Activated T-cell treated with anti-CD3 and anti-CD28 coated beads for 48 hours (primary cell): Measurements from ENCODE around the gene KIRREL1.

Experiments used
- DNase-seq: peaks from one replicate; pipeline ENCODE4 v3.0.0-alpha.2; 2020; ENCODE audit warnings: low read depth

Gene KIRREL1

DNA sequence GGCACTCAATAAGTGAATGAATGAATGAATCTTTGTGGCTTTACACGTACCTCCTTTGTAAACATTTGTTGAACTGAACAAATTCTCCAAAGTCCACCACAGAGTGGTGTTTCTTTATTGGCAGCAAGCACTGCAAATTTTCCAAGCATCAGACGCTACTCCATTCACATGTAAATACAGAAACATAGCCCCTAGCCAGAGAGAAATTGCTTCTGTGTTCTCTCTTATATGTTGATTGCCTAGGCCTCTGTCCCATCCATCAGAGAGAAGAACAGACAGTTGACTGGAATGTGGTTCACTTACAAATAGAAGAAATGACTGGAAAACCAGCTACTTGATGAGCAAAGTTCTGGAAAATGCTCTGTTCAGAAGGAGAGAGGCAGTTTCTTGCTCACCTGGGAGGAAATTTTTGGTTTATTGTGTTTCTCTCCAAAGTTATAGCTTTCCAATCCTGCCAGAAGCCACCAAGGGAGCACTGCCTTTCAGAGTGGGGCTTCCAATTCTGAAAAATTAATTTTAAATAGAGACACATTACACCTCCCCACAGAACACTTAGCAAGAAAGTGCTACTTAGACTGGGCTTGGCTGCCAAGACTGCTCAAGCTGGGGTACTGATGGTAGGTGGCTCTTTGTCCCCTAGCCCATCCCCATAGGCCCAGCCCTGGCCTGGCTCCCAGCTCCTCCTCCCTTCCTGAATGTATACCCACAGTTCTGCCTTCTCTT lies 18.1 kb upstream of the KIRREL1 start:
- no peak for DNase-seq

DNA sequence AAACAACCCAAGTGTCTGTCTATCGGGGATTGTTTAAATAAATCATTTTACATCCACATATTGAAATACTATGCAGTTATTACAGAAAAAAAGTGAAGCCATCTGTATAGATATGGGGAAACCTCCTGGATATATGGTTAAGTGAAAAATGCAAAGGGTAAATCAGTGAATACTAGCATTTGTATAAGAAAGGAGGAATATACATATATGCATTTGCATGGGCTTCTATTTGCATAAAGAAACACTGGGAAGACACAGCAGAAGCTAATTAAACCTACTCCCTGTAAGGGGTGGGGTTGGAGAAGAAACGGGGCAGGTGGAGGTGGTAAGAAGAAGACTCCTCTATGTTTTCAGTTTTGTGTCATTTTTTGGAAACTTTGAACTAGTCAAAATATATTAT lies 16.6 kb upstream of the KIRREL1 start:
- no peak for DNase-seq

DNA sequence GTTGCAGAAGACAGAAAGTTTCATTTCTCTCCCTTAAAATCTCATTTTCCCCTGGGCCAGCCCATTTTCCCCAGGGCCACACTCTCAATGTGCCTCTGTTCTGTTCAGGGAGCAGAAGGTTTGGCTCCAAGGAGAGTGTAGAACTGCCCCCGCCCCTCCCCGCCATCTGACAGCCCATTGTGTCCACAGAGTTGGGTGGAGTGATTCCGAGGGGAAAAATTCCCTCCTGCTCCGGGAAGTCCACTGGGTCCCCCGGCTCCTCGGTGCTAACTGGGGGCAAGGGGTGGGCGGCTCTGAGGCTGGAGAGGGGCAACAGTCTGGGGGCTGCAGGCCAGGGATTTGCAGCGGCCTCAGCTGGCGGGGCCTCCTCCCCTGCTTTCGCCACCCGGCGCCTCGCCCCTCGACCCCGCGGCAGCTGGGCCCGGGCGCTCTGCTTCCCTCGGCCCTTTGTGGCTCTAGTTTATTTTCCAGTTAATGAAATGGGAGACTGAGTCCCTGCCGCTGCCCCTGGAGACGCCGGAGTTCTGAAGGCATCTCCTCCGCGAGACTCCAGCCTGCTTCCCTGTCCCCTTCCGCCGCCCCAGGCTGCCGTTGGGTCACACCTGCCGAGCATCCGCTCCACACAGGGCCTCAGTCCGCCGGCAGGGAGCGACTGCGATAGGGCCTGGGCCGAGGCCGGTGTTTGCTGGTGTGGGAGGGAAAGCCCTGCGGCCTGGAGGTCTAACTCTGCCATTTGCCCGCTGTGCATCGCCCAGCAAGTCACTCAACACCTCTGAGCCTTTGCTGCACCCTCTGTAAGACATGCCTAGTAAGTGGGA lies 14.7 kb upstream of the KIRREL1 start:
- no peak for DNase-seq

DNA sequence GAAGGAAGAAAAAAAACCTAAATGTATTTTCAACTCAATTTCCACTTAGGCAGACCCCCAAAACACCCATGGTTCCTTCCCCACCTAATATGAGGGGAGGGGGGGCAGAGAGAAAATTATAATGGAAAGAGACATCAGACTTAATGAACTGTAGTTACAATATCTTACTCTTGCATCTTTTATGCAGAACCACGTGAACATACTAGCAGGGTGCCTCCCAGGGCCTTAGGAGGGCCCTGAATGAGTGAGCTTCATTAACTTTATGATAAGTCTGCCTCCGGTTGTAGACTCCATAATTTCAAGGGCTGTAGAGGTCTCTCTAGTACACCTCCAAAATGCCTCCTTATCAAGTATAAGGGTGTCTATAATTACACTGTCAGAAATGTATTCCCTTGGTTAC lies 11.3 kb upstream of the KIRREL1 start:
- DNase-seq = no peak

DNA sequence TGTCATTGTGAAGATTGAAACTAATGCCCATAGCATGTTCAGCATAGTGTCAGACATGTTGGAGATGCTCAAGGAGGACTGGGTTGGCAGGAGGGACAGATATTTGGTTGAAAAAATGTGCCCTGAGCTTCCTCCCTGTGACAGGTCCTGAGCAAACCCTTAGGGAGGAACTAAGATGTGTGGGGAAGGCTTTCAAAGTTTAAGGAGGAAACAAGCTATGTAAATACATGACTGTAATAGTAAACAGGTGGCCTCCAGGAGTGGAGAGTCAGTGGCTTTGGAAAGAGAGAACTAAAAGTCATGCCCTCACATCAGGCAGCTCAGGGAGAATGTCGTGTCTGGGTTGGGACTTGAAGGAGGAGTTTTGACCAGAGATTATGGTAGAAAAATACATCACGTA lies 9.7 kb upstream of the KIRREL1 start:
- no peak for DNase-seq

DNA sequence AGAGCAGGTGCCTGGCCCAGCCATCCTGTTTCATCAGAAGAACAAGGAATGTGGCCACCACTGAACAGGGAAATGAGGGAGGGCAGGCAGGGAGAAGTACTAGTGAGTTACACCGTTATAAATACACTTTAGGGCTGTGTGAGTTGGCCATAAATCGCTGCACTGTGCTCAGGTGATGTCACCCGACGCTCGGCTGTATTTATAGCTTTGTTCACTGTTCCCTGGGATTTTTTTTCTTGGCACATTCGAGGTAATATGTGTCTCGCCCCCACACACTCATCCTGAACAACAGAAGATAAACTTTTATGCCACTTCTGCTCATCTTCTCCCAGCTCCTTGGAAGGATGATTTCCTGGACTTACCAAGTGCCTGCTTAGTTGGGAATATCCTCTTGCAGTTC lies 9.0 kb upstream of the KIRREL1 start:
- no peak for DNase-seq

DNA sequence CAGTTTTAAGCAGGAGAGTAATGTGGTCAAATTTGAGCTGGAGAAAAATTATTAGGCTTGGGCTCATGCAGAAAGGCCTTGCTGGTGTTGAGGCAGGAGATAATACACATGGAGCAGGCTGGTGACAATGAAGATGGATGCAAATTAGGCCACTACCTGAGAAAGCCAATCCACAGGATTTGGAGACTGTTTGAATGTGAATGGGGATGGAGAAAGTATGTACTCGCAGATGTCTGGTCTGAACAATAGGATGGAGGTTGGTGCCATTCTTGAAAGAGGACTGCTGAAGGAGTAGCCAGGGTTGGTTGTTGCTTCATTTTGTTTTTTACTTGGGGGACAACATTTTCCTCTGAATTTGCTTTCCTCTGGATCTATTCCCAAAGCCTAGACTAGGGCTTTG lies 8.0 kb upstream of the KIRREL1 start:
- no peak for DNase-seq

DNA sequence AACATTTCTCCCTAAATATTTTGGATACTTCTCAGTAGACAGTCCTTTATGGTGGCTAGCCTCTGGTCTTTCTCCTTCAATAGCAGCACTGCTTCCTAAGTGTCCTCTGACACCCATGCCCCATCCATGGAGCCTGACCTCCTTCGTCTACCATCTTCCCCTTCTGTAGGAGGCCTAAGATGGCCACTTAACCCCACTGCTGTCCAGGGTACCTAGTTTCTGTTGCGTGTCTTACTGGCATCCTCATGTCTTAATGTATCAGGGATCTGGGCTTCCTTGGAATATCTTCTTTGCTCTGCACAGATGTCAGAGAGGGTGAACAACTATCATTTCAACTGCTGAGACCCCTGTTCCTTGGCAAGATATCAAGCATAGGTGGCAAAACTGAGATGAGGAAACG lies 5.4 kb upstream of the KIRREL1 start:
- DNase-seq = no peak

DNA sequence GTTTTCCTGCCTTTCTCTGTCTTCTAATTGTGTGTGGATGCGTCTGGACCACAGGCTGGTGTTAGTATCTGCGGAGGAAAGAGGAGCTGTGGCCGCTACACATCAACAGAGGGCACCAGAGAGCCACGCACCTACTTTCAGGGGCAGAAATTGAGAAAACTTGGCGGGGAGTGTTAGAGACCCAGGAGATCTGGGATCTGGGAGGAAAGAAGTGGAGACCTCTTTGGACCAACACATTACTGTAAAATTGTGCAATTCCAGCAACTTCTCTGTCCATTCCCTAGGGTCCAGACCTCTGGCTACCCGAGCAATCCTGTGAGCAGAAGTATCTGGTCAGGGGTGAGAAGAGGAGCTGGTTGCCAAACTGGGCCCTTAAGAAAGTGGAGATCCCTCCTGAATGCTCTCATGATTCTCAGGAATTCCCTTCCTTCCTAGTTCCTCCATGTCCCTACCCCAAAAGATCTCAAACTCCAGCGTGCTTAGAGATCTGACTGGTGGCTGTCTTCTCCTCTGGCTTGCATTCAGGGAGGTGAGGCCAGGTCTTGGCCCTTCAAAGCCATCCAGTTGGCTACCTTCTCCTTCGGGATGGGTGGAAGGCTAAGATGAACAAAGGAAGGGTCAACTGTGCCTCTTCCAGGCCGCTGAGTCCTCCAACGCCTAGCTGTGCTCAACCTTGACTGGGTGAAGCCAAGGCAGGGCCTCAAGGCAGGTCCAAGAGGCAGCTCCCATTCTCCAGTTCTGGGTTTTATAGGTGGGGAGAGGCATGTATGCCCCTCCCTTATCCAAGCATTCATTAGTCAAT lies 1.2 kb upstream of the KIRREL1 start:
- peak; percentile 27 for DNase-seq

DNA sequence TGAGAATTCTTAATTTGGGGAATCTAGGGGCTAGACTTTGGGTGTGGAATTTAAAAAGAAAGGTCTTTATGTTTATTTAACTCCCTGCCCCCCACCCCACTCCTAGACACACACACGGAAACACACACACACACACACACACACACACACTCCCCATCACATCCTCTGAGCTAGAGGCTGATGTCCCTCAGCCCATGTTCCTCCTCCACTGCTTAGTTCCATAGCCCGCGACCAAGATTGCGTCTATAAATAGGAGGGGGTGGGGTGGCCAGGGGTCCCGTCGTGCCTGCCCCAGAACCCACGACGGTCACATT lies 655 bp upstream of the KIRREL1 start:
- DNase-seq = no peak

DNA sequence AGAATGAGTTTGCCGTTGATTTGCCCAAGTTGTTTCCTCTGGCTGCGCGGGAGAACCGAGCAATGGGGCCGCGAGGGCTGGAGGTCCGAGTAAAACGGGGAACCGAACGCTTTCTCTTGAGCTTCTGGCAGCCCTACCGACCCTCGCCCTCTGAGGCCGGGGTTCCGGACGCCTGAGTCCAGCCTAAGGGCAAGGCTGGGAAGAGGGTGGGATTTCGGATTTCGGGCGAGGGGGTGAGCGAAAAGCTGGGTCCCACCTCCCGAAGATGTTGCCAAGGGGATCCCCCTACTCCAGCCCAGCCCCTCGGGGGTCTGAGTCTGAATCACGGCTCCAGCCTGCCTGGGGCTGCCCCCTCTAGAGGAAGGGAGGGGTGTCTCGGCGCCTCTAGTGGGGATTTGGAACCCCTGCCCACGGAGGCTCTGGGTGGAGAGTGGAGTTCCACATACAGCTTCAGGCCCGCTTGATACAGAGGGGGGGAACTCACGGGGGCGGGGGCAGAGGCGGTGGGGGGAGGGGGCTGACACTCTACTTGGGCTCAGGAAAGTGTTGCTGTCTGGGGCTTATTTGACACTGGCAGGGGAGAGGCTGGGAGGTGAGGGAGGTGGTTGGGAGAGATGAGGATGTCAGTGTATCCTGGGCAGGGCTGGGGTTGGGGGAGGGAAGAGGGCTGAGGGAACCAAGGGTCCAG lies 617 bp downstream of the KIRREL1 start:
- no peak for DNase-seq

DNA sequence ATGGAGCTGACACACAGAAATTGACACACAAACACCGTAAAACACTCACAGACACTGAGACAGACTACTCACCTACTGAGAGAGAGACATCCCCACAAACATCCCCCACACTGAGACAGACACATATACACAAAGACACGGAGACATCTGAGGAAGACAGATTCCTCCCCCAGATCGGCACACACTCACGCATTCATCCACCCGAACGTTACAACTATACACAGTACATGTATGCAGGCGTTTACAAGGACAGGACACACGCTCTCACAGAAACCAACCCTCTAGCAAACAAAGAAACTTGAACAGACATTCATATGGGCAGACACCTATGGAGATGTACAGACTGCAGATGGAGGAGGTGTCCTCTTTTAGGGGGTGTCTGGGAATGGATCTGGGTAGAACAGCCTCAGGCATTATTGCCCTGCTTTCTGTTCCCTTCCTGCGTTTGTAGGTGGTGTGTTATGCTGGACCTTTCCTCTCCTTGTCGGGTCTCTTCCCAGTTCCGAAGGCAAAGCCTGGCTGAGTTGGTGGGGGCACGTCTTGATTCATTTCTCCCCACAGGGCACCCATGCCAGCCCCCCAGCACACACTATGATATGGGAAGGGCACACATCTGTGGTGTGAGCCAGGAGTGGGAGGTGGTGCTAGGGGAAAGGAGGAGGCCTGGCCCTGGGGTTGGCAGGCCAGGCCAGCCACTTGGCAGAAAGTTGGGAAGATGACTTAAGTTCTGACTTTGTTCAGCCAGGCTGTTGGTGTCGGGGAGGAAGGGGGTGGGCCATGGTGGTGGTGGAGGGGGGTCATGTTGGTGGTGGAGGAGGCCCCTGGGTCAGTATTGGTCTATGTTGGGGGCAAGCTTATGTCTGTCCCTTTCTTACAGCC lies 1.5 kb downstream of the KIRREL1 start:
- DNase-seq = no peak

DNA sequence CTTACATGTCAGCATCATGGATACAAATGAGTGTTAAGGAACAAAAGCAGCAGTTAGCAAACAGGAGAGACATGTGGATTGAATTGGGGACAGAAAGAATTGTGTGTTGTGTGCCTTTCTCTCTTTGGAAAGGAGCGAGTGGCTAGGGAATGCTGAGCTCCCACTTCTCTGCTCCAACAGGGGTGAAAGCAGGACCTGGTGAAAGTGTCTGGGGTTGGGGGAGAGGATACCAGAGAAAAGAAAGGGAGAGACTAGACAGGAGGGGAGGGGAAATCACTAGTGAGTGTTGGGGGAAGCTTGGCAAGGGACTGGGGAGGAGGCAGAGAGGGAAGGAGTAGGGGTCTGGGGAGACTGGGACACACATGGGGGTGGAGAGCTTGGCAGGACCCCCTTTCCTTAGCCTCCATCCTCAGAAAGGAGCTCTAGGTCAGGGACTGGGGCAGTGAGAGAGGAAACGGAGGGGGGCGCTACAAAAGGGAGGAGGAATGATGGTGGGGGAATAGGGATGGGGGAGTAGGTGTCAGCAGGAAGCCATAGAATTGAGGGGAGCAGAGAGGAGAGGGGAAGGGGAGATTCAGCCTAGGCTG lies 2.2 kb downstream of the KIRREL1 start:
- DNase-seq = no peak

DNA sequence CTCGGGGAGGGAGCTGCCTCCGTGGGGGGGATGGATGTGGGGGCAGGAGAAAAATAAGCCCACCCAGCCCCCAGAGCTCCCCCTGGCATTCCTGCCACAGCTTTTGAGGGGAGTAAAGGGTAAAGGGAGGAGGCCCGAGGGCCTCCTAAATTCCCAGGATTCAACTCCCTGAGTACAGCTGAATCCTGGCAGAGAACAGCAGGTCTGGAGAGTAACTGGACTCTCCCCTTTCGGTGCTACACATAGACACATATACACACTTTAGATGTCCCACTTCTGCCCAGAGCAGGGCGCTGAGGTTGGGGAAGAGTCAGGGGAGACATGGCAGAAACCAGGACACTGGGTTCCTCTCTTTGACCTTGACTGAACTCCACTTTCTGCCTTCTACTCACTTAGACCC lies 3.0 kb downstream of the KIRREL1 start:
- DNase-seq = no peak

DNA sequence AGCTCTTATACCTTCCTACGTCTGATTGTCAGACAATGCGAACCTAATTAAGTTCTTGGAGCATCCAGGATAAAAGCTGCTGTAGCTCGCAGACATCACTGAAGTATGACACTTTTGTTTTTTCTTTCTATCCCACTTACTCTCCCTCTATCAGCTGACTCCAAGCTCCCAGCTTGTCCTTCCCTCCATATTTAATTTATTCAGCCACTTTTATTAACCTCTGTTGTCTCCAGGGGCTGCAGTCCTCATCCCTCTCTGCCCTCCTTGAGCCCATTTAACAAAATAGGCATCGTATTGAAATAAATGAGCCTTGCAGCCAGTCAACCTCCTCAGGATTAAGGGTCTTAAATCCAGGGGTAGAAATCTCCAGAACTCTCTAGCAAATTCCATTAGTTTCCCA lies 7.1 kb downstream of the KIRREL1 start:
- DNase-seq = no peak

DNA sequence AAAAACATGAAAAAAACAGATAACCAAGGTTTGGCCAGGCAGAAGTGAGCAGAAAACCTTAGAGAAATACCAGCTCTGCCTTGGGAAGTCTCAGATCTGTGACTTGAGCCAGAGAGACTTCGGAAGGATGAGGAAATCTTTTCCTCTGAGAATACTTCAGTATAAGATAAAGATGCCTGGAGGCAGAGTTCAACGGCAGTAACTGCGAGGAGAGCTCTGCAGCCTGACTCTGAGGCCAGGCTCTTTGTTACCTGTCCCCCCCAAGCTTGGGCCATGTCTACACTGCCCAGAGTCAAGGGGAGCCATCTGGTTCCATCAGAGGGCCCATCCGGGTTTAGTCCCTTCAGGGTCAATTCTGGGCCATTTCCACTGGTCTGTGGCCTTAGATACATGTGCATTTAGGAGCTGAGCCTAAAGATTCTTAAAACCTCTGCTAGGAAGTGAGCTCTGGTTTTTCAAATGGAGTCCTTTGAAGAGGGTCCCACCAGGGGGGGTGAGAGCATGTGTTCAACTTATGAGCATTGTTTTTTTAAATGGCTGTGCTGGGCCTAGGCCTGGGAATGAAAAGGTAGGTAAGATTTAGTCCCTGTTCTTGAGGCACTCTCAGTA lies 8.7 kb downstream of the KIRREL1 start:
- no peak for DNase-seq

DNA sequence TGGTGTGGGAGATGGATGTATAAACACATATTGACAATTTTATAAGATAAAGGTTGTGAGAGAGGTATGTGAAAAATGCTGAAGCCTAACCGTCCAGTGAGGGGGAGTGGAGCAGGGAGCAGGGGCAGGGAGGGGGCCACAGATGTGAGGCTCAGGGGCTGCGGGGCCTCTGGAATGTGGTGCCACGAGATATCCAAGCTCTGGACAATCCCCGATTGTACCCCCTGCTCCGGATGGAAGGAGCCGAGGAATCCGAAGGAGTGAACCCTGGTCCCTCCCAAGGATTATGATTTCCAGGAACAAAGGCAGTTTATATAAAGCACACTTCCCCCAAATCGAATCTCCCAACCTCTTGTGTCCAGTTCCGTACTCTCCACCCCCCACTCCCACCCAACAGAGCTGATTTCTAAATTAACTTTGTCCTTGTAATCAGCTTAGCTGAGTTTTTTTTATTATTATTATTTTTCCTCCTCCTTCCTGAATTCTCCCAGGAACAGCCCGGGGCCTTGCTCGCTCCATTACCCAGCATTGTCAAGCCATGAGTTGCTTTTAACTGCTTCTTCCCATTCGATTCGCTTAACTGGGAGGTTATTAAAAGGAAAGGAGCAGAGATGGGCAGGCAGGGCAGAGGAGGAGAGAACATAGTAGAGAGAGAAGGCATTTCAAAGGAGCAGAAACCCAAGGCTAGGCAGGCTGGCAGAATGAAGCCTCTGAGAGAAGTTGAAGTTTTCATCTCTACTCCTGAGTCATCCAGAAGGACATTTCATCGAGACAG lies 9.4 kb downstream of the KIRREL1 start:
- no peak for DNase-seq

DNA sequence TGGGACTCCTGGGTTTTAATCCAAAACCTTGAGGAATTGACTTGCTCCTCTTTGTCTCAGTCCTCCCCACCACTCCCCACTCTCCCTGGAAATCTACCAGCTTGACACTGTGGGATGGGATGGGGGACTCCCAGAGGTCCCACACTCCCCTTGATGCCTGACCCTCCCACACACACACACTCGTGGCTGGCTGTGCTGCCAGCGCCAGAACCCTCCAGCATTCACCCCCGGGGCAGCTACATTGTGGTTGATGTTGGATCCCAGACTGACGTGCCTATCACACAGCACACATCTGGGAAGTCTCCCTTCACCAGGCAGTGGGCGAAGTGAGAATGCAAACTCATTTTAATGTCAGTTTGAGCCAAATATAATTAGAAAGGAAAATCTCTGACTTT lies 10.0 kb downstream of the KIRREL1 start:
- no peak for DNase-seq

DNA sequence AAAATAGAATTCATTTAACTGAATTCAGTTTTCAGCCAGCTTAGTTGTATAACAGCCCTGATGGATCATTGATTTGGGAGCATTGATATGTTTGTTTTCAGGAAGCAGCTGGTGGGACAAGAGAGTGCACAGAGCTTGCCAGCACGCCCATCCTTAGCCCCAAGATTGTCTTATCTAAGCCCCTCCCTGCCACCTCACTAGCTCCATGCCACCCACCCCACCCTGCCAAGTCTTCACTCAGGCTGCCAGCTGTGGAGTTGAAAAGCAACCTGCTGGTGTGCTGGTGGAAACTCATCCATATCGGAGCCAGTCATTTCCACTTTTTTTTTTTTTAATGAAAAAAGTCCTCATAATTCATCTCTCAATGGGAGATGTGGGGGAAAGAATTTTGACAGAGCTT lies 11.8 kb downstream of the KIRREL1 start:
- DNase-seq = no peak

DNA sequence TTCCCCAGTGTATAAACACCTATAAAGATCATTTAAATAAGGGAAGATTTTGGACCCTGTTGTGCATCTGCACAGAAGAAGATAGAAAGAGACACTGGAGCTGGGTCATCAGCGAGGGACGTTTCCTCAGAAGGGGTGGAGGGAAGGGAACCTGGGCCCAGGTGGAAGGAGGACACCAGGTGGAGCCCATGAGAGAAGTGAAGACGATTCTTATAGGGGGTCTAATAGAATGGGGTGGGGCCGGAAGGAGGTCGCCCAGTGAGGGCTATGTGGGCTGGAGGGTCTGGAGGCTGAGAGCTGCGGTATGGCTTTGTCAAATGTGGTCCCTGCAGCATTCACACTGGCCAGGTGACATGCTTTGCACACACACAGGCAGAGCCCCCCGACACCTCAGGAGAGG lies 13.7 kb downstream of the KIRREL1 start:
- DNase-seq = no peak
